Naive thymus-derived CD8-positive, alpha-beta T cell (primary cell): Measurements from ENCODE around the gene PRRX2. TPM values are rescaled to one million over a fixed set of nuclear protein-coding genes. Genes with fewer than 3 reads are reported as not detected.

ENCODE experiments used
- ATAC-seq, 2 donors: fragments of 150-1000 bp; cut with Tn5 transposase in 1 of 2; sonication (Bioruptor Pico), chemical (Tn5 transposase) in 1 of 2; 1 replicate in 1 of 2; 2 replicates in 1 of 2; pipeline ENCODE4 v1.10.0; 2021; ENCODE audit warnings: mild to moderate bottlenecking in 2 of 2, moderate library complexity in 2 of 2
- POLR2A ChIA-PET: fragments of 350-600 bp; sonication (Branson Sonifier 250); formaldehyde crosslinking; loops from one replicate; lab custom pipeline; 2021; ENCODE audit warnings: antibody characterized with exemption; lab: Charles Lee
- DNase-seq, 10 donors: peaks; one replicate each; pipeline versions ENCODE4 v3.0.0 to v3.0.0-alpha.2; 2020 to 2022
- H3K27ac Mint-ChIP-seq, 10 donors: one replicate each; pipeline ENCODE4 v1.8.0; 2020 to 2022; ENCODE audit warnings: mild to moderate bottlenecking in 10 of 10, mixed read lengths in 10 of 10, moderate library complexity in 4 of 10, inconsistent platforms in 1 of 10
- H3K27me3 Mint-ChIP-seq, 5 donors: one replicate each; pipeline ENCODE4 v1.8.0; 2021 to 2022; ENCODE audit warnings: mixed read lengths in 5 of 5
- H3K36me3 Mint-ChIP-seq, 3 donors: one replicate each; pipeline ENCODE4 v1.8.0; 2020 to 2022; ENCODE audit warnings: mixed read lengths in 3 of 3, mild to moderate bottlenecking in 2 of 3, inconsistent platforms in 1 of 3
- H3K4me1 Mint-ChIP-seq, 4 donors: one replicate each; pipeline ENCODE4 v1.8.0; 2021 to 2022; ENCODE audit warnings: mixed read lengths in 4 of 4
- H3K4me3 Mint-ChIP-seq, 10 donors: one replicate each; pipeline ENCODE4 v1.8.0; 2020 to 2022; ENCODE audit warnings: mild to moderate bottlenecking in 10 of 10, mixed read lengths in 10 of 10, moderate library complexity in 6 of 10, inconsistent platforms in 1 of 10
- H3K9me3 Mint-ChIP-seq, 9 donors: one replicate each; pipeline ENCODE4 v1.8.0; 2020 to 2022; ENCODE audit warnings: mixed read lengths in 9 of 9, mild to moderate bottlenecking in 3 of 9, inconsistent platforms in 1 of 9, moderate library complexity in 1 of 9
- polyA plus RNA-seq, 3 donors: library from polyadenylated mRNA; unstranded; fragments of 300-500 nt; fragmentation: Illumina TruSeq; gene quantifications; one replicate each; pipeline ENCODE4 v1.2.3, GENCODE V29; 2021
- total RNA-seq, 8 experiments: library from RNA in 2 of 8; stranded (reverse) in 2 of 8; gene quantifications; one replicate each; pipeline ENCODE4 v1.2.3 and lab custom pipeline; 2021 to 2026

Gene PRRX2
- total and polyA plus RNA-seq, 5 experiments from 2014 or later: not detected

DNA sequence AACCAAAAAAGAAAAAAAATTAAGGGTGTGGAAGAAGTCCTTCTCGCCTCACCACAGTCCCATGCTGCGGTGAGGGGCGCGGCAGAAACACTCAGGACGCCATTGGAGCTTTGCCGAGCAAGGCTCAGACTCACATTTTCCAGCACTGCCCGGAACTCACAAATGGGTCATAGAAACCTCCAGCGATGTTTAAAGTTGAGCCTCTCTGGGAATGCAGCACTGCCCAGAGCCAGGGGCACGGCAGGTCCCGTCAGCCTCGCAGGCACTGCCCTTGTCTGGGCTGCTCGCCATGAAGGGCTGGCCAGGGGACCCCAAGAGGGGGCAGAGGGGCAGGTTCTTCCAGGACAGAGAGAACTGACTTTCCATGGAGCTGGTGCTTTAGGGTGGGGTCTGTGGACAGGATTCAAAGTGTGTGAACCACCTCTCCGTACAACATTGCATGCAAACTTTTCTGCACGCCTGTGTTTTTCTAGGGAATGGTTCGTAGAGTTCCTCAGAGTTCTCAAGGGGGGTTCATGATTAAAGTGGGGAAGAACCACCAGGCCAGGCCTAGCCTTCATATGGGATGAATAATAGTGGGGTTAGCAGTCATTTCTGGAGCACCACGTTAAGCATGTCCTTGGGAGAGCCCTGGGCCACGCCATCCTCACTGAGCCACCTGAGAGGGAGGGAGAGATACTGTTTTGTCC, 38.4 kb downstream of the PRRX2 start:
- Mint-ChIP-seq H3K36me3 (no peaks in the 10 kb centered on the region), H3K4me1 (no peaks in the 10 kb centered on the region), H3K27ac (no peak overlapping the region), H3K27me3 (peaks cover 0 to 19% (median 10%) of the 10 kb centered on the region in 5 donors), H3K4me3 (no peak overlapping the region), H3K9me3 (no peaks in the 10 kb centered on the region)
- ATAC-seq: no peak
- DNase-seq: no peak
- POLR2A ChIA-PET: no interaction called here

- Mint-ChIP-seq H3K27me3 (peaks cover 0 to 11% (median 4%) of the 10 kb centered on the region in 5 donors), H3K4me3 (no peak overlapping the region), H3K4me1 (peaks cover 0 to 1% (median 0%) of the 10 kb centered on the region in 4 donors), H3K9me3 (no peaks in the 10 kb centered on the region), H3K27ac (no peak overlapping the region), H3K36me3 (no peaks in the 10 kb centered on the region)
- POLR2A ChIA-PET: no interaction called here
- DNase-seq (no peak), ATAC-seq (no peak)
Measured at GRCh38 chr9:129704807-129705206, 39.4 kb downstream of the PRRX2 start.

DNA sequence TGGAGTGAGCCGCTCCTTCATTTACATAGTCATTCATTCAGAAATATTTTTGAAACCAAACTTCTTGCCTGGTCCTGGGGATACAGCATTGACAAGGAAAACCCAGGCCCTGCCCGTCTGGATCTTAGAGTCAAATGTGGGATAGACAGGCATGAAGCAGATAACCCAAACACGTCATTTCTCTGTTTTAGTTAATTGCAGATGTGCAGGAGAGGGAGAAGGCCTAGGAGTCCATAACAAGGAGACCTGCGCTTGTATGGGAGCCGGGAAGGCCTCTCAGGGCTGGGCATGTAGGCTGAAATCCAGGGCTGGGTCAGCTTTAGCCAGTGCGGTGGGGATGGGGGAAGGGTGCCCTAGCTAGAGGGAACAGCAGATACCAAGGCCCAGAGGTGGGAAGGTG, 43.3 kb downstream of the PRRX2 start:
- ATAC-seq (no peak), DNase-seq (no peak)
- no peaks in the 10 kb centered on the region for H3K36me3 Mint-ChIP-seq
- POLR2A ChIA-PET: interaction anchor here (0.6 kb wide), 1 partner anchor 1409 kb away, joined by 3 read pairs; no protein-coding TSS in a partner anchor
- H3K27ac Mint-ChIP-seq: peak overlapping the region in 2 of 10 donors; percentile 59 to 81
- H3K4me3 Mint-ChIP-seq: peak overlapping the region in 1 of 10 donors; percentile 14
- no peaks in the 10 kb centered on the region for H3K9me3 Mint-ChIP-seq
- peaks cover 0 to 6% (median 0%) of the 10 kb centered on the region in 5 donors for H3K27me3 Mint-ChIP-seq
- H3K4me1 Mint-ChIP-seq: peaks cover 8 to 25% (median 20%) of the 10 kb centered on the region in 4 donors

- POLR2A ChIA-PET: no interaction called here
- Mint-ChIP-seq H3K36me3 (no peaks in the 10 kb centered on the region), H3K4me1 (peaks cover 8 to 25% (median 20%) of the 10 kb centered on the region in 4 donors), H3K9me3 (no peaks in the 10 kb centered on the region), H3K27me3 (peaks cover 0 to 6% (median 0%) of the 10 kb centered on the region in 5 donors), H3K27ac (peak overlapping the region in 3 of 10 donors; percentile 36 to 86 (median 74)), H3K4me3 (no peak overlapping the region)
- ATAC-seq (no peak), DNase-seq (no peak)
Measured at GRCh38 chr9:129709438-129710168, 44.2 kb downstream of the PRRX2 start.

DNA sequence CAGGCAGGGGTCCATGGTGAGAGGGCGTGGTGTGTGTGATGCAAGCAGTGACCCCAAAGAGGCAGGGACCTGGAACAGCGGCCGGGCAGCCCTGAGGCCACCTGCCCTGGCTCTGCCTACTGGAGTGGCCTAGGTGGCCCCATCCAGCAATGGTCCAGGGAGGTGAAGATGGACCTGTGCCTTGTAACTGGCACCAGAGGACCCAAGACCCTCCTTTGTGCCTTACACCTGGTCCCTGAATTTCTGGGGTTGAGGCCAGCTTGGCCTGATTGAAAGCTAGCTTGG, 44.7 kb downstream of the PRRX2 start:
- H3K36me3 Mint-ChIP-seq: no peaks in the 10 kb centered on the region
- H3K9me3 Mint-ChIP-seq: no peaks in the 10 kb centered on the region
- peak overlapping the region in 2 of 10 donors; percentile 74 to 86 for H3K27ac Mint-ChIP-seq
- no peak for ATAC-seq
- H3K4me1 Mint-ChIP-seq: peaks cover 8 to 25% (median 20%) of the 10 kb centered on the region in 4 donors
- no peak overlapping the region for H3K4me3 Mint-ChIP-seq
- H3K27me3 Mint-ChIP-seq: peaks cover 0 to 6% (median 0%) of the 10 kb centered on the region in 5 donors
- DNase-seq: no peak
- POLR2A ChIA-PET: no interaction called here

DNA sequence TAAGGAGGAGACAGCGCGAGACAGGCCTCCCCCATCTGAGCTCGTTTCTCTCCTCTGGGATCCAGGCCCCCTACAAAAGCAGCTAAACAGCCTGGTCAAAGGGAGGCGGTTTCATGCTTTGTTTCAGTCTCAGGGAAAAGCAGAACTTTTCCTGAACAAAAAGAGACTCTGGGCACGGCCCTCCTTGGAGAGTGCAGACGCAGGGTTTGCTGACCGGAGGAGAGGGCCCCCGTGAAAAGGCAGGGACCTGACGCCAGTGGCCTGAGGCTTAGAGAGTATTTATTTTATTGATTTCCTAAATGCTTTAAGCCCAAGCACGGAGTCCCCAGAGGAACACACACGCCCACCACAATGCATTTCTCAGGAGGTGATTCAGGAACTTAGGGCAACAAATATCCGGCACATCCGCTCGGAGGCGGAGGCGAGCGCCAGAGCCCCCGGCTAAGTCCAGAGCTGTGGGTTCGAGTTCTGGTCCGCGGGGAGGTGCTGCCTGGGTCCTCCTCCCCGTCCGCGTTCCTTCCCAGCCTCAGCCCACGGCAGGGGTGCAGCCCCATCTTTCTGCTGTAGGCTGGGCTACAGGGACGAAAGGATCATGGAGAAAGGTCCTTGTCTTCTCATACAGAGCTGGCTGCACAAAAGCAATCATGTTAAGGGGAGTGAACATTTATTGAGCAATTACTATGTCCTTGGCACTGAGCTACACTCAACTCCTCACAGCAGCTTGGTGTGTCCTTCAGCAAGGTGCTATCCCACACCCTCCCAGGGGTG, 47.4 kb downstream of the PRRX2 start:
- Mint-ChIP-seq H3K27ac (peak overlapping the region in 3 of 10 donors; percentile 23 to 47 (median 39)), H3K4me3 (peak overlapping the region in 5 of 10 donors; percentile 35 to 67 (median 54))
- no peak for DNase-seq

GRCh38 chr9:129713402-129713679, 47.9 kb downstream of the PRRX2 start:
- DNase-seq (no peak), ATAC-seq (no peak)
- Mint-ChIP-seq H3K4me3 (peak overlapping the region in 3 of 10 donors; percentile 33 to 42 (median 35)), H3K27me3 (peaks cover 3 to 20% (median 8%) of the 10 kb centered on the region in 5 donors), H3K27ac (peak overlapping the region in 1 of 10 donors; percentile 23), H3K36me3 (no peaks in the 10 kb centered on the region), H3K9me3 (no peaks in the 10 kb centered on the region), H3K4me1 (peaks cover 8 to 25% (median 20%) of the 10 kb centered on the region in 4 donors)
- POLR2A ChIA-PET: no interaction called here

More for the DNA sequence above, 47.4 kb downstream of the PRRX2 start:
- peaks cover 3 to 20% (median 8%) of the 10 kb centered on the region in 5 donors for H3K27me3 Mint-ChIP-seq
- no peak for ATAC-seq
- peaks cover 8 to 25% (median 20%) of the 10 kb centered on the region in 4 donors for H3K4me1 Mint-ChIP-seq
- POLR2A ChIA-PET: interaction anchor here (0.6 kb wide), 1 partner anchor 177 kb away, joined by 3 read pairs; no protein-coding TSS in a partner anchor
- H3K36me3 Mint-ChIP-seq: no peaks in the 10 kb centered on the region
- no peaks in the 10 kb centered on the region for H3K9me3 Mint-ChIP-seq

- DNase-seq: no peak
- no peak for ATAC-seq
- peaks cover 3 to 20% (median 8%) of the 10 kb centered on the region in 5 donors for H3K27me3 Mint-ChIP-seq
- no peak overlapping the region for H3K4me3 Mint-ChIP-seq
- no peaks in the 10 kb centered on the region for H3K9me3 Mint-ChIP-seq
- POLR2A ChIA-PET: interaction anchor here (0.7 kb wide), 1 partner anchor 23 kb away, joined by 5 read pairs; no protein-coding TSS in a partner anchor
- no peak overlapping the region for H3K27ac Mint-ChIP-seq
- no peaks in the 10 kb centered on the region for H3K36me3 Mint-ChIP-seq
- peaks cover 8 to 25% (median 20%) of the 10 kb centered on the region in 4 donors for H3K4me1 Mint-ChIP-seq
Measured at GRCh38 chr9:129714511-129715061, 49.1 kb downstream of the PRRX2 start.

GRCh38 chr9:129716091-129716490, 50.6 kb downstream of the PRRX2 start:
- POLR2A ChIA-PET: interaction anchor here (0.7 kb wide), 1 partner anchor 1529 kb away, joined by 3 read pairs; no protein-coding TSS in a partner anchor
- Mint-ChIP-seq H3K4me1 (peaks cover 4 to 18% (median 17%) of the 10 kb centered on the region in 4 donors), H3K9me3 (no peaks in the 10 kb centered on the region), H3K36me3 (no peaks in the 10 kb centered on the region), H3K27ac (no peak overlapping the region), H3K4me3 (no peak overlapping the region), H3K27me3 (peaks cover 5 to 25% (median 13%) of the 10 kb centered on the region in 5 donors)
- no peak for DNase-seq
- no peak for ATAC-seq

DNA sequence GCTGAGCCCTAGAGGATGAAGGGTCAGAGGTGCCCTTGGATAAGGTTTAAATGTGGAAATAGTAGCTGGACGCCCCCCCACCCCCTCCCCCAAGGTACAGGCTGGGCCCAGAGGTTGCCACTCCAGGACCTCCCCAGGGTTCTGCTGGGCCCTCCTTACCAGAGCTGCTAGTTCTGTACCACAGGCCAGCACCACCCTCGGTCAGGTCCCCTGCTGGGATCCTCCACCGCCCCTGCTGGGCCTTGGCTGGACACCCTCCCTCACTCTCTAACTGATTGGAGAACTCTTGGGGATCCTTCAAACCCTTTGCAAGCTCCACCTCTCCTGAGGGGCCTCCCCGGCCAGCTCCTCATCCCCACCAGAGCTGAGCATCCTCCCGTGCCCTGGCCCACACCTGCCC, 52.5 kb downstream of the PRRX2 start:
- Mint-ChIP-seq H3K36me3 (no peaks in the 10 kb centered on the region), H3K4me3 (no peak overlapping the region), H3K4me1 (peaks cover under 1 to 3% (median 2%) of the 10 kb centered on the region in 4 donors), H3K27ac (no peak overlapping the region), H3K9me3 (no peaks in the 10 kb centered on the region), H3K27me3 (peaks cover 5 to 27% (median 11%) of the 10 kb centered on the region in 5 donors)
- DNase-seq (no peak), ATAC-seq (no peak)
- POLR2A ChIA-PET: no interaction called here

- Mint-ChIP-seq H3K27me3 (peaks cover 5 to 24% (median 11%) of the 10 kb centered on the region in 5 donors), H3K4me1 (no peaks in the 10 kb centered on the region), H3K27ac (no peak overlapping the region), H3K36me3 (no peaks in the 10 kb centered on the region), H3K4me3 (no peak overlapping the region), H3K9me3 (no peaks in the 10 kb centered on the region)
- DNase-seq: no peak
- no peak for ATAC-seq
- POLR2A ChIA-PET: no interaction called here
Measured at GRCh38 chr9:129718647-129719046, 53.2 kb downstream of the PRRX2 start.

- Mint-ChIP-seq H3K36me3 (no peaks in the 10 kb centered on the region), H3K4me1 (no peaks in the 10 kb centered on the region), H3K4me3 (no peak overlapping the region), H3K27ac (no peak overlapping the region), H3K9me3 (no peaks in the 10 kb centered on the region), H3K27me3 (peaks cover 5 to 24% (median 11%) of the 10 kb centered on the region in 5 donors)
- POLR2A ChIA-PET: no interaction called here
- DNase-seq (no peak), ATAC-seq (no peak)
Measured at GRCh38 chr9:129719135-129719534, 53.7 kb downstream of the PRRX2 start.
